ENCODE data around the gene SEC24D.
A peak's percentile ranks its signal among the peaks of the same experiment; 100 is the strongest.

The SEC24D gene

GRCh38 chr4:118714682-118715081 is 121.2 kb downstream of the SEC24D start:
- no peak for DNase-seq

DNA sequence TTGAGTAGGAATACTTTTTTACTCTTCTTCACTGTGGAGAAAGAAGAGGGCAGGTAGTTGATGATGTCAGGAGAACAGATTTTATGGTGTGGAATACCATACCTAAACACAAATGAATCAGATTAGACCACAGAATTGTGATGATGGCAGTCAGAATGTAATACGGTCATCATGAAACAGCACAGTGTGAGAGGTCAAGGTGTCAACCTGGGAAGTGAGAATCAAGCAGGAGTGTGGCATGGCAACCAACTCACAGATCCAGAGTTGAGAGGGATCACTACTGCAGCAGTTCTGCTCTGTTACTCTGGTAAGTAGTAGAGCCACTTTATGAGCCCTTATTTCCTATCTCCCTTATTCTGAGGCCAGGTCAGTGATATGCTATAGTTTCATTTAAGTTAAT is 123.1 kb downstream of the SEC24D start:
- no peak for DNase-seq

DNA sequence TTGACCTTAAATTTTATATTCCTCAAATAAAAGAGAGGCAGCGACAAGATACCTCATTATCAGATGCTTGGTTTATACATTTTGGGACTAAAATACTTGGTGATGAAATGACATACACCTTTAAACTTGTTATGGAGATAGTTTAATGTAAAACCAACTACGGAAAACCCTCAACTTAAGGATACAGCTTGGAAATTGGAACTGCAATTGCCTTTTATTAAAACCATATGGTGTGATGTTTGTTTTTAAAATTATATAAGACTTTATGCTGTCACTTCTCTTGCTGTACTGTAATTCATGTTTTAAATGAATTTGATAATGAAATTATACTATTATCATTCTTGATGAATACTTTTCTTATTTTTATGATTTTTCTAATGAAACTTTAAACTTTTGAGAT is 124.9 kb downstream of the SEC24D start:
- DNase-seq, result no peak

DNA sequence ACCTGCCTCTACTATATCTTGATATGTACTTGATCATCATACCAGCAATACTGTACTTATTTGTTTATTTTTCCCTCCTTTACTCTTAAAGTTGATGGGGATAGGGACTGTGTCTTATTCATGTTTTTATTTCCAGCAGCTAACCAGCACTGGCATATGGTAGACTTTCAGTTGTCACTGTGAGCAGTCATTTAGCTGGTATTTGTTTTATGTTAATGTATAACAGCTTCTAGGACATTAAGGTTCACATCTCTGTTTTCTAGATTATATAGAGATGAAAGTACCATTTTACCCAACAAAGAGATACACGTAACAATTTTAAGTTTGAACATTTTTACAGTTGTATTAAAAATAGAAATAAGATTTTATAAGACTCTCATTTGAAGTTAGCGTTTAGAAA is 132.8 kb downstream of the SEC24D start:
- no peak for DNase-seq

DNA sequence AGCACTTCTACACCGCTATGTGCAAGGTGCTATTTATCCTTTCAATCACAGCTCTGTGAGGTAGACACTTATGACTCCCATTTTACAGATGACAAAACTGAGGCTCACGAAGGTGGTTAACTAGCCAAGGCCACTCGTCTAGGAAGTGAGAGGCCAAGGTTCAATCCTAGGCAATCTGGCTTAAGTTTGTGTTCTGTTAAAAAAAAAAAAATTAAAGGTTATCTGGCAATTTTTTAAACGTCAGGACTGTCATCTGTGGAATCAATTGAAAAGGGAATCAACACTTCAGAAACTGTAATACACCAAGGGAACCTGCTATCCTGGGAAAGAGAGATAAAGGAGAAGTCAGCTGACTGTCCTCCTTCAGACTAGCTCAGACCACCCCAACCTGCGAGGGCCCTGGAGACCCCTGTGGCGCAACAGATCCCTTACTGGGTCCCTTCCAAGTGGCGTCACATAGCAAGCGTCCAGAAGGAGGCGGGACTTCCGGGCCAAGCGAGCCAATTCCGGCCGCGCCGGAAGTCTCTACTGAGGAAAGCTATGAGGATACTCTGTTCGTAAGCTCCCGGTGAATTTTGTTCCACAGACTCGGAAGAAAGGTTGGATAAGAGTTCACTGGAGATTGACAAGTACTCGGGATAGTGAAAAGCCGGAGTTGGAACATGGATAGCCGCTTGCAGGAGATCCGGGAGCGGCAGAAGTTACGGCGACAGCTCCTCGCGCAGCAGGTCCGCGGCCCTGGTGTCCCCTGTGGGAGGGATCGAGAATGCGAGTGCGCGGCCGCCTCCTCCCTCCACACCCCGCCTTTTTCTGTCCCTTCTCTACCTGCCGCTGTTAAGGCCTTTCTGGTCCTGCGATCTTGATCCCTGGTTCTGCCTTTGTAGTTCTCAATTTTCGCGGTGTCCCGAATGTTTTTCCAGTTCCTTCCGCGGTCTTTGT is 150.8 kb downstream of the SEC24D start, which contains the start of gene METTL14:
Gene METTL14, plus strand, starts transcription at position 520 of the 939 bp plus-strand sequence. Its CDS starts 143 bp downstream, at position 663.
- peak; percentile 93 for DNase-seq

- DNase-seq, result no peak
These were observed 152.4 kb downstream of the SEC24D start for GRCh38 chr4:118683513-118683912.

DNA sequence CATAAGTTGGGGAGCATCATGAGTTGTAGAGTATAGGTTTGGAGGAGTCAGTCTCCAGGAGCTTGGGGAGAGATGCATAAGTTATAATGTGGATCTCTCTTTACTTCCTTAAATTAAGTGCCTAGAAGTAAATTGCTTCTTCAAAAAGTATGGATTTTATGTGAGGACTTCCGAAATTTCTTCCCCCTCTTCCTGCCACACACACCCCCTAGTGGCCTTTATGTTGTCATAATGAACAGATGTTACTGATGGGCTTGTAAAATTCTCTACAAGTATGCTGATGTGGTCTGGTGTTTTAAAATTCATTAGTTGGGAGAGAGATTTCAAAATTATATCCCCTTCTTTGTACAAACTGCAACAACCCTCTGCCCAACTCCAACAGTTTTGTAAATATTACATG is 153.0 kb downstream of the SEC24D start:
- peak; percentile 49 for DNase-seq

- DNase-seq, result no peak
These were observed 155.1 kb downstream of the SEC24D start for GRCh38 chr4:118680808-118681207.

DNA sequence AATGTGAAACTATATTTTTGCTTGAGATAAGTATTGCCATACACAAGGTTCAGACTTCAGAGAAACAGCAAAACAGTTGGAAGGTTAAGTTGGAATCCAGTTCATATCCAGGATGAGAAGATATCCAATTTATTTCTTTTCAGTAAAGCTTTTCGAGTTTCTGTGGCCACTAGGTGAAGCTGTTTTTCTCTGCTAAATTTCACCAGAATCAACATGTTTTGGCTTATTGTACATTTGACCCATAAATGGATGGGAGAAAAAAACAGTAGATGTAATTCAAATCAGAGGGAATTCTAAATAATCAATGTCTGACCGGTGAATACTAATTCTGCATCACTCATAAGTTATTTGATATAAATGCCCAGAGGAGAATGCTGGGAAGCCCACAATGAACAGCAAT is 159.8 kb downstream of the SEC24D start:
- DNase-seq, result no peak
